ENCODE data around the gene ZBTB44.

- no peak for TF ChIP-seq CTCF (IDR thresholded peaks at IDR 0.05; ENCODE audit: borderline replicate concordance, extremely low read depth, low read length, poor library complexity, severe bottlenecking)
- TF ChIP-seq EZH2 (IDR thresholded peaks at IDR 0.05; ENCODE audit: borderline replicate concordance, low read depth, low read length, severe bottlenecking), result no peak
These were observed 94.2 kb downstream of the ZBTB44 start for GRCh38 chr11:130220311-130221035.

Data from DND-41 (cell line).